GM10266 (cell line): Measurements from ENCODE around the gene GLIS1.
"Not testable (repeated sequence)": the region's sequence is repeated elsewhere in the genome, so short reads cannot be mapped to it uniquely, and the experiment has no call there.

Source experiments
- DNase-seq: peaks from one replicate; pipeline ENCODE4 v3.0.0; 2012; ENCODE audit errors: extremely low spot score
- CTCF ChIP-seq: IDR thresholded peaks from 2 replicates; pipeline ENCODE4 v1.5.1; 2012; ENCODE audit warnings: mild to moderate bottlenecking, low read depth; ENCODE audit not compliant: control insufficient read depth, insufficient read depth; ENCODE audit errors: missing control alignments

Gene GLIS1

DNA sequence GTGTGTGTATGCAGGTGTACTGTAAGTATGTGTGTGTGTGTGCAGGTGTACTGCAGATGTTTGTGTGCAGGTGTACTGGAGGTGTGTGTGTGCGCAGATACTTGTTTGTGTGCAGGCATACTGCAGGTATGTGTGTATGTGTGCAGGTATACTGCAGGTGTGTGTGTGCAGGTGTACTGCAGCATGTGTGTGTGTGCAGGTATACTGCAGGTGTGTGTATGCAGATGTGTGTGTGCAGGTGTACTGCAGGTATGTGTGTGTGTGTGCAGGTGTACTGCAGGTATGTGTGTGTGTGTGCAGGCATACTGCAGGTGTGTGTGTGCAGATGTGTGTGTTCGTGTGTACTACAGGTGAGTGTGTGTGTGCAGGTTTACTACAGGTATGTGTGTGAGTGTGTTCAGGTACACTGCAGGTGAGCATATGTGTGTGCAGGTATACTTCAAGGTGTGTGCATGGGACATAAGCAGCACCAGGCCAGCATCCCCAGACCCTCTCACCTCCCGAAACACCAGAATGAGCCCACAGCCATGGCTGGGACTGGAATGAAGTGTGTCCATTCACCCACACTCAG is 182.2 kb downstream of the GLIS1 start:
- TF ChIP-seq CTCF: no peak
- no peak for DNase-seq

DNA sequence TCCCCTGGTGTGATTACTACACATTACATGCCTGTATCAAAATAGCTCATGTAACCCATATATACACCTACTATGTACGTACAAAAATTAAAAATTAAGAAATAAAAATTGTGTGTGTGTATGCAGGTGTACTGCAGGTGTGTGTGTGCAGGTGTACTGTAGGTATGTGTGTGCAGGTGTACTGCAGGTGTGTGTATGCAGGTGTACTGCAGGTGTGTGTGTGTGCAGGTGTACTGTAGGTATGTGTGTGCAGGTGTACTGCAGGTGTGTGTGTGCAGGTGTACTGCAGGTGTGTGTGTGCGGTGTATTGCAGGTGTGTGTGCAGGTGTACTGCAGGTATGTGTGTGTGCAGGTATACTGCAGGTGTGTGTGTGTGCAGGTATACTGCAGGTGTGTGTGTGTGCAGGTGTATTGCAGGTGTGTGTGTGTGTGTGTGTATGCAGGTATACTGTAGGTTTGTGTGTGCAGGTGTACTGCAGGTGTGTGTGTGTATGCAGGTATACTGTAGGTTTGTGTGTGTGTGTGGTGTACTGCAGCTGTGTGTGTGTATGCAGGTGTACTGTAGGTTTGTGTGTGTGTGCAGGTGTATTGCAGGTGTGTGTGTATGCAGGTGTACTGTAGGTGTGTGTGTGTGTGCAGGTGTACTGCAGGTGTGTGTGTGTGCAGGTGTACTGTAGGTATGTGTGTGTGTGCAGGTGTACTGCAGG is 183.2 kb downstream of the GLIS1 start:
- DNase-seq: not testable (repeated sequence)

DNA sequence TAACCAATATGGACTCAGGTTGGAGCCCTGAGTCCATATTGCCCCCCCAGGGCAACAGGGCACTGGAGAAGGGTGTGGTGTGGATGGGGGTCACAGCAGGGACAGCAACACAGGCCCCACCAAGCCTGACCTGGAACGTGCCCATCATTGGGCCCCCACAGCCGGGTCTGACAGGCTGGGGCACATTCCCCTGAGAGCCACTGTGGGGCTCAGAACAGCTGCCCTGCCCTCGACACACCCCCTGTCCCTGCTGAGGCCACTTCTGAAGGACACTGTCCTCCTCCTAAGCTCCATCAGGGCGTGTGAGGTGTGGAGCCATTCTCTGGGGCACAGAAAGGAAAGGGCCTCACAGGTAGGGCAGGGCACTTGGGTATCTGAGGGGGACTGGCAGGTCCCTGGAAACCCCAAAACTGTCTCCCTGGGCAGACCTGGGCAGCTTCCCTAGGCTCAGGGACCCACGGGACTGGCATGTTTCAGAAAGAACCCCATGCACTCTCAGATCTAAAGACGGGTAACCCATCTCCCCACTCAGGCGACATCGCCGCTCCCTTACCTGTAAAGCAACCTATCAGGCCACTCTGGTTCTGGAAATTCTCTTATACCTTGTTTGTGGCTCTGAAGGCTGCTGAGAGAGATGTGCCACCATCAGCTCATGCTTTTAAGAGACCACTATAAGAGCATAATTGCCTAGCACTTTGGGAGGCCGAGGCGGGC is 184.2 kb downstream of the GLIS1 start:
- no peak for DNase-seq
- TF ChIP-seq CTCF: no peak

DNA sequence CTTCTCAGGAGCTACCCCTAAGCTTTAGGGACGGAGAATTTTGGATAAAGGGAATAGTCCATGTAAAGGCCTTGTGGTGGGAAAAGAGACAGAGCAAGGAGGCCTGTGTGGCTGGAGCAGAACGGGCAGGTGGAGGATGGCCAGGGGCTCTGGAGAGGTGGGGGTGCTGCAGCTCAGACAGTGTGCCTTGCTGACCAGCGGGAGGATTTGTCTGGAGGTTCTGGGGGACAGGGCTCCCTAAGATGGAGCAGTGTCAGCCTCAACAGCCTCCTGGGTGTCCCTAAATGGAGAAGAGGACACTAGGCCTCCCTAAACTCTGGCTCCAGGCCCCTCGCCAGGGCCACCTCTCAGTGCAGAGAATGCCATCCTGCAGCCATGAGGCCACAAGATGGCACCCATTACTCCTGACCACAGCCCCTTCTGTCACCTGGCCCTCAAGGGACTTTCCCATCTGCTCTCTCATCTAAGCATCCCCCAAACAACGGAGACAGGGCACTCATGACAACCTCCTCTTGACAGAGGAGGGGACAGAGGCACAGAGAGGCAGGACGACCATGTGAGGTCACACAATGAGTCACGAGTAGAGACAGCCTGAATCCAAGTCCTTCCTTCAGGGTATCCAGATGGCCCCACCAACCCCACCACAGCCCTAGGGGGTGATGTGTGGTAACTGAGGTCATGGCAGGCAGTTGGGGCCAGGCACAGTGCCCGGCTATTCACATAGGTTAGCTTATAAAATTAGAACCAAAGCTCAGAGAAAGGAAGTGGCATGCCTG is 185.0 kb downstream of the GLIS1 start:
- no peak for TF ChIP-seq CTCF

GRCh38 chr1:53552981-53553733 is 185.8 kb downstream of the GLIS1 start:
- no peak for DNase-seq
- TF ChIP-seq CTCF: no peak

More for the DNA sequence above, 185.0 kb downstream of the GLIS1 start:
- DNase-seq: no peak

- DNase-seq: no peak
- TF ChIP-seq CTCF: no peak
Measured at GRCh38 chr1:53552146-53552861, 186.7 kb downstream of the GLIS1 start.
